Measurements from ENCODE around the gene DOK7. TPM values are rescaled to one million over a fixed set of nuclear protein-coding genes. Genes with fewer than 3 reads are reported as not detected.

DOK7 gene
- polyA plus RNA-seq, 1 experiment, result not detected

DNA sequence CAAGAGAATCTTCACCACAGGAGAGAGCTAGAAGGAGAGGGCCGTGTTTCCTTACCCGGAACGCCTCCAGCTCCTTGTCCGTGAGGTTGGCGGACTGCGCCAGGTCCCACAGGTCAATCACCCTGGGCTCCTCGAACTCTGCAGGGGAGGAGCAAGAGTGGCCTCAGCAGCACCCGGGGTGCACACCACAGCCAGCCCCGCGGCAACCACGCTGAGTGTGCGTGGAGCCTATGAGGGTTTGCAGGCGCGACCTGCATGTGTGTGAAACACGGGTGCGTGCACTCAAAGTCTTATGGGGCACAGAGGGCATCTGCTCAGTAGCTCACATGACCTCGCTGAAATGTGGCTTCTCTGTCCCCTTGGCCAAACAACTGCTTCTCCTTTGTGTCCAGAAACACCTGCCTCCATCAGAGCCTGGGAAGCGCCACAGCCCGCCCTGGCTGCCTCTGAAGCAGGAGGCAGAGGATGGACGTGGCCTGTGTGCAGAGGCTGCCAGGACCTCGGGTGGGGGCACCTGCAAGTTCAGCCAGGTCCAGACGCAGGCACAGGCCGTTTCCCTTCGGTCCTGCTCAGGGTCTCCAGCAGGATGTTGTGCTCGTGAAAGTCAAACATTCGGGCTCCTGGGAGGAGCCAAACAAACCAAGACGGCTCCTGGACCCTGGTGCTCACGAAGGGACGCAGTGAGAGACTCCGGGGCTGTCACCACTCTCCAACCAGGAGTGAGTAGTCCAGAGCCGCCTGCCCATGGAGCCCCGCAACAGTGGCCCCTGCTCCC lies 53.1 kb downstream of the DOK7 start:
- Histone ChIP-seq H3K4me3 (ENCODE audit: low read depth, low read length) (no peak overlapping the region), H3K27me3 (ENCODE audit: control insufficient read depth, insufficient read depth, low read length) (no peaks in the 10 kb centered on the region), H3K36me3 (ENCODE audit: control insufficient read depth, insufficient read depth, low read length) (peaks cover 63% of the 10 kb centered on the region)
- POLR2A ChIA-PET, result no interaction called here
- DNase-seq (ENCODE audit: low read depth), result no peak
- CTCF ChIA-PET, result interaction anchor here (1.5 to 1.8 kb wide), 2 partner anchors 10 to 14 kb away, joined by 5 to 12 read pairs; no protein-coding TSS in a partner anchor
- TF ChIP-seq, protein P1, sequence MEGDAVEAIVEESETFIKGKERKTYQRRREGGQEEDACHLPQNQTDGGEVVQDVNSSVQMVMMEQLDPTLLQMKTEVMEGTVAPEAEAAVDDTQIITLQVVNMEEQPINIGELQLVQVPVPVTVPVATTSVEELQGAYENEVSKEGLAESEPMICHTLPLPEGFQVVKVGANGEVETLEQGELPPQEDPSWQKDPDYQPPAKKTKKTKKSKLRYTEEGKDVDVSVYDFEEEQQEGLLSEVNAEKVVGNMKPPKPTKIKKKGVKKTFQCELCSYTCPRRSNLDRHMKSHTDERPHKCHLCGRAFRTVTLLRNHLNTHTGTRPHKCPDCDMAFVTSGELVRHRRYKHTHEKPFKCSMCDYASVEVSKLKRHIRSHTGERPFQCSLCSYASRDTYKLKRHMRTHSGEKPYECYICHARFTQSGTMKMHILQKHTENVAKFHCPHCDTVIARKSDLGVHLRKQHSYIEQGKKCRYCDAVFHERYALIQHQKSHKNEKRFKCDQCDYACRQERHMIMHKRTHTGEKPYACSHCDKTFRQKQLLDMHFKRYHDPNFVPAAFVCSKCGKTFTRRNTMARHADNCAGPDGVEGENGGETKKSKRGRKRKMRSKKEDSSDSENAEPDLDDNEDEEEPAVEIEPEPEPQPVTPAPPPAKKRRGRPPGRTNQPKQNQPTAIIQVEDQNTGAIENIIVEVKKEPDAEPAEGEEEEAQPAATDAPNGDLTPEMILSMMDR (IDR thresholded peaks at IDR 0.05; ENCODE audit: insufficient read depth, low read depth, low read length), result no peak

DNA sequence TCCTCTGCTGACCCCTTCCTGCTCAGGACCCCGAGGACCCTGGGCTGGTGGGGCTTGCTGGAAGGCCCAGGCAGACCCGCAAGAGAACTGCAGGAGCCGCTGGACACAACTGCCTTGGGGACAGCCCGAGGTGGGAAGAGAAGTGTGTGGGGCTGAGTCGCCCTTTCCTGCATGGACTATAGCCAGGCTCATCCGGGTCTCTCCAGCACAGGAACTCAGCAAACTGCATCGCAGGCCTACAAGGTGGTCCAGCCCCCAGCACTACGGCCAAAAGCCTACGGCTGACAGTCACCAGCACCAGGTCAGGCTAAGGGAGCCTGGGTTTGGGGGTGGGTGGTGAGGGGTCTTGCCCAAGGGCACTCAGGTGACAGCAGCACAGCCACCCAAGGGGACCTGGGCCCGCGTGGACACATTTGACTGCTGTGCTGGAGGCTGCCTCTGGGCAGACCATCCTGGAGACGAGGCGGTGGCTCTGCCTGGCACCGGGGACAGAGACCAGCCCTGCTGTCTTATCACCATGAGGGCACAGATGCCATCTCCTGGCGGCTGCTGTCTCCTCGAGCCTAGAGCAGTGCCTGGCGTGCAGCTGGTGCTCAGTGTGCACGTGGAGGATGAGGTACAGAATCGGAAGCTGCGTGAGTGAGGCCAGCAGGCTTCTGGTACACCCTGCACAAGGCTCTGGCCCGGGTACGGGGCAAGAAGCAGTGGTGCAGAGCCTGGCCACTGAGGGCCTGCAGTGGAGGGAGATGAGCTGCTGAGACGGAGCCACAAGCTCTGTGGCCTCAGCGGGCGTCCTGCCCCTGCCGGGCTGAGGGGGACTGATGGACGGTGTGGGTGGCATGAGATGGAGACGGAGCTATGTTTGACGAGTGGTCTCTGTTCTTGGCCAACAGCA lies 54.0 kb downstream of the DOK7 start:
- no peak for DNase-seq (ENCODE audit: low read depth)
- CTCF ChIA-PET, result no interaction called here
- TF ChIP-seq, protein P1 (IDR thresholded peaks at IDR 0.05; ENCODE audit: insufficient read depth, low read depth, low read length), result no peak
- H3K27me3 ChIP-seq (ENCODE audit: control insufficient read depth, insufficient read depth, low read length), result no peaks in the 10 kb centered on the region
- H3K36me3 ChIP-seq (ENCODE audit: control insufficient read depth, insufficient read depth, low read length), result peaks cover 61% of the 10 kb centered on the region
- no peak overlapping the region for H3K4me3 ChIP-seq (ENCODE audit: low read depth, low read length)
- POLR2A ChIA-PET, result no interaction called here

DNA sequence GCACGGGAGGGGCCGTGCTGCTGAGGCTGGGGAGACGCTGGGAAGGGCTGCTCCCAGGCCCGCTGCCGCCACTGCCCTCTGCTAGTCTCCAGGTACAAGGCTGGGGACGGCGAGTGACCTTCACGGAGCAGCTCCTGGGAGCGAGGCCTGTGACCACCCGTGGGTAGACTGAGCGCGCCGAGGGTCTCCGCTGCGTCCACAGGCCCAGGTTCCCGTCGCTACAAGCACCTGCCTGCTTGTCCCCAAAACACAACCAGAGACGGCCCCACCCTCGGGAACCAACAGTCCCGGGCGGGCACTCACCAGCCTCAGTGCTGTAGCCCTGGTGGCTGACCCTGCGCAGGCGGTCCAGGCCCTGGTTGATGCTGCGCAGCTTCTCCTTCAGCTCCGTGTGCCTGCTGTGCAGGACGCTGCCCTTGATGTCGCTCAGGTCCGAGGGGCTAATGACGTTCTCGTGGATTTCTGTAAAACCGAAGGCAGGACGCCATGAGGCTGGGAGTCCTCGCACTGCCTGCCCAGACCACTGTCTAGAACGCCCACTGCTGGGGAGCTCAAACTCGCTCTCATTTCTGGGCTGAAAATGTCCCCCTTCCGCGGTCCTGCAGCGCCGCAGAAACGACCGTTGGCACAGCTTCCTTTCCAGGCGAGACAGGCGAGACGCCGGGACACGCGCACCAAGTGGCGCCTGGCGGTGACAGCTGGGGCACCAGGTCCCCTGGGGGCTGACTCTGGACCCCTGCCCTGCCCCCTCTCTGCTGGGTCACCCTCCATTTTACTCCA lies 54.8 kb downstream of the DOK7 start:
- TF ChIP-seq, protein P1 (IDR thresholded peaks at IDR 0.05; ENCODE audit: insufficient read depth, low read depth, low read length), result no peak
- POLR2A ChIA-PET, result no interaction called here
- DNase-seq (ENCODE audit: low read depth), result no peak
- H3K27me3 ChIP-seq (ENCODE audit: control insufficient read depth, insufficient read depth, low read length), result no peaks in the 10 kb centered on the region
- no peak overlapping the region for H3K4me3 ChIP-seq (ENCODE audit: low read depth, low read length)
- H3K36me3 ChIP-seq (ENCODE audit: control insufficient read depth, insufficient read depth, low read length), result peaks cover 55% of the 10 kb centered on the region
- CTCF ChIA-PET, result no interaction called here

DNA sequence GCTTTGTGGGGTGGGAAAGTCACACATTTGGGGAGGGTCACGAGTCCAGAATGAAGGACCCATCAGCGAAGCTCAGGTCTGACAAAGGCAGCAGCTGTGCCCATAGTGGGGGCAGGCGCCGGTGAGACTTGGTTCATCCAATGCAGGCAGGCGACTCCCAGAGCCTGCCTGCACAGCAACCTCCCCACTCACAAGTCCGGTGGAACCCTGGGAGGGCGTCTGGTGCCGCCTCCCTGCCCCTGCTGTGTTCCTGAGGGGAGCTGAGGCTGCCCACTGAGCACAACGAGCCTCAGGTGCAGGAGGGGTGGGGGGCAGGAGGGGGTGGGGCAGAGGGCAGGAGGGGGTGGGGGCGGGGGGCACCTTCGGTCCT lies 55.4 kb downstream of the DOK7 start:
- Histone ChIP-seq H3K36me3 (ENCODE audit: control insufficient read depth, insufficient read depth, low read length) (peaks cover 58% of the 10 kb centered on the region), H3K27me3 (ENCODE audit: control insufficient read depth, insufficient read depth, low read length) (no peaks in the 10 kb centered on the region), H3K4me3 (ENCODE audit: low read depth, low read length) (no peak overlapping the region)
- DNase-seq (ENCODE audit: low read depth), result no peak
- TF ChIP-seq, protein P1 (IDR thresholded peaks at IDR 0.05; ENCODE audit: insufficient read depth, low read depth, low read length), result no peak
- ChIA-PET CTCF (no interaction called here), POLR2A (no interaction called here)

Measured in BJ (cell line).